Measurements from ENCODE around the gene ZNF155.
"Not testable (repeated sequence)": the region's sequence is repeated elsewhere in the genome, so short reads cannot be mapped to it uniquely, and the experiment has no call there.

The ZNF155 gene

DNA sequence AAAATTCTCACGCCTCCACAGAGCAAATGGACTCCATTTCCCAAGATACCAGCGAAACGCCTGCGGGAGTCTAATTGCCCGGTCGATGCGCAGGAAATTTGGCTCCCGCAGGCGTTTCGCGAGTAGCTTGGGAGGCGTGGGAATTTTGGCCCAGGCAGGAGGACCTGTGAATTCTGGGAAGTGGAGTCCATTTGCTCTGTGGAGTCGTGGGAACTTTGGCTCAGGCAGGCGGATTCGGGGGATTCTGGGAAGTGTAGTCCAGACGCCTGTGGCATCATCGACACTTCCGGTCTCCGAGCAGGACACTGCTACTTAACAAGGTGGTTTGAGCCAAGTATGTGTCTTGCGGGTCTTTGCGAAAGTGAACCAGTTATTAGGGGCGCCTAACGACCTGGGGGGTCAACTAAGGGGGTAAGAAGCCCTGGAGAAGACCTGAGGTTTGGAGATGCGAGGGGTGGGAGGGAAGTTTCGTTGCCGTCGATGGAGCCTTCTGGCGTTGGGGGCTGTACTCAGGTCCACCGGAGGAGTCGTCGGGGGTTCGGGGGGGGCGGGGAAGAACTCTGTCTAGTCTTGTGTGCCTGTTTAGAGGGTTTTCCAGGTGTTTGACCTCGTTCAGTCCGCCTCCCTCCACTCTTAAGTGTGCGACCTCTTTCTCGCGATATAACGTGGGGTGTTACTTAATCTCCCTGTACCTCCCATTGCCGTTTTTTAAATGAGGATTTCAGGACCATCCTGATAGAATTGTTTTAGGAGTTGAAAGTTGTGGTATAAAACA is at the start of gene ZNF155:
Gene ZNF155, plus strand, starts transcription at position 277 of the 775 bp plus-strand sequence. CDS start 4,356 bp downstream, outside the sequence.
- no peak for FAIRE-seq

DNA sequence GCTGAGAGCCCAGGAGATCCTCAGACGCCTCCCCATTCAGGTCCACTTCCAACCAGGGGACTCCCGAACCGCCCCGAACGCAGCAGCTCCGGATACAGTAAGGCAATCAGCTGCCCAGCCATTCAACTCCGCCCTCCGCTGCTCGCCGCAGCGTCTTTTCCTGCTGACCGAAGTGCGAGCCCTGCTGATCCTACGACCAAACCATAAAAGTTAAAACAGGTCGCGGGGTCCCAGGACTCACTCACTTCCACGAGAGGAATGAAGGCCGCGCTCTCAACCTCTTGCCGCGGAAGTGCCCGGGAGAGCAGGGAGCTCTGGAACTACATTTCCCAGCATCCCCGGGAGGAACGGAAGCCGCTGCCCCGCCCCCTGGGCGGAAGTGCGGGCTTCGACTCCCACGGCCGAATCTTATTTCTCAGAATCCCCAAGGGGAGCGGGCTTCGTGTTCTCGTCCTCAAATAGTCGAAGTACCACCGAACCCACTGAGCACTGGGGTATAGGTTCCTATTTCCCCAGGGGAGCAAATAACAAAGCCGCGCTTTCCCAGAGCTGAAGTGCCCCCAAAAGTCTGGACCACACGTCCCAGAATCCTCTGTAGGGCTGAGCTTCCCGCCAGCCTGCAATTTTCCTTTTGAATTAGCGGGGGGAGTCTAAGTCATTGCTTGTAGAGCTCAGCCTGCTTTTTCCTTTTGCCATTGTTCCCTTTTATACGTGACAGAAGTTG is 48.8 kb upstream of the ZNF155 start, which contains the start of gene ZNF45:
Gene ZNF45, minus strand, starts transcription at position 298 of the 724 bp plus-strand sequence. CDS start 13,097 bp downstream, outside the sequence.
- FAIRE-seq, result peak; percentile 87

DNA sequence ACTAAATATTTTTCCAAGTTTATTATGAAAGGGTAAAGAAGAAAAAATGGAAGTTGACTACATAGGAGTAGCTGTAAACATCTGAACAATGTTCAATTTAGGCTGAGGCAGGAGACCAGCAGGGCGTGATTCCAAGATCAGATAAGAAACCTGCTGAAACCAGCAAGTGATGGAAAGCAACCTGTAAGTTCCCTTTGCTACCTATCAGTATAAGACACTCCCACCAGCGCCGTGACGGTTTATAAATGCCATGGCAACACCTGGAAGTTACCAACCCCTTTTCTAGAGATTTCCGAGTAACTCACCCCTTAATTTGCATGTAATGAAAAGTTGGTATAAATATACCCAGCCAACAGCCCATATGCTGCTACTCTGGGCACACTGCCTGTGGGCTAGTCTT is 47.8 kb upstream of the ZNF155 start:
- FAIRE-seq, result no peak

DNA sequence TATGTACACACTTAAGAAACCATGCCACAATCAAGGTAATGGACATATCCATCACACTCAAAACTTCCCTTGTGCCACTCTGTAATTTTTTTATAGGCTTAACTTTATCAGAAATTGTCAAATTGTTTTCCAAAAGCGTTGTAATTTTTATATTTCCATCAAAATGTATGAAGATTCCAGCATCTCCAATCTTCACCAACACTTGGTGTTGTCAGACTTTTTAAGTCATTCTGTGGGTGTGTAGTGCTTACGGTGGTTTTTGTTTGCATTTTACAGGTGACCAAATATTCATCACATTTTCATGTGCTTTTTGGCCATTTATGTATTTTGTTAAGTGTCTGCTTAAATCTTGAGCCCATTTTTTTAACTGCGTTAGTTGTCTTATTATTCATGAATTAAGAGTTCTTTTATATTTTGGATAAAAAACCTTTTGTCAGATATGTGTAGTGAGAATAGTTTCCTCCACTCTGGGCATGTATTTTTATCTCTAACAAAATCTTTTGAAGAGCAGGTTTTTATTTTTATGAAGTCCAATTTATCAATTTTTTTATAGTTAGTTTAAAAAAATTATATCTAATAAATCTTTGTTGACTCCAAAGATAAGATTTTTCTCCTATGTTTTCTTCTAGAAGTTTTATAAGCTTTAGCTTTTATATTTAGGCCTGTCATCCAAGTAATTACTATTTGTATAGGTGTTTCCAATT is 44.3 kb upstream of the ZNF155 start:
- peak; percentile 67 for FAIRE-seq

DNA sequence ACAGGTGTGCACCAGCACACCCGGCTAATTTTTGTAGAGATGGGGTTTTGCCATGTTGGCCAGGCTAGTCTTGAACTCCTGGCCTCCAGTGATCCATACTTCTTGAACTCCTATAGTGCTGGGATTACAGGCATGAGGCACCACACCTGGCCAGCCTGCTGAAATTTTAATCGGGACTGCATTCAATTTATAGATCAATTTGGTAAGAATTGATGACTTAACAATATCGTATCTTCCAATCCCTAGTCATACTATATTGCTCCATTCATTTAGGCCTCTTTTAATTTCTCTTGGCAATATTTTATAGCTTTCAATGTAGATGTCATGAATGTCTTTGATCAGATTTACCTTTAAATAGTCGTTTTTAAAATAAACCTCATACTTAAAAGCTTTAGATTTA is 43.3 kb upstream of the ZNF155 start:
- no peak for FAIRE-seq

DNA sequence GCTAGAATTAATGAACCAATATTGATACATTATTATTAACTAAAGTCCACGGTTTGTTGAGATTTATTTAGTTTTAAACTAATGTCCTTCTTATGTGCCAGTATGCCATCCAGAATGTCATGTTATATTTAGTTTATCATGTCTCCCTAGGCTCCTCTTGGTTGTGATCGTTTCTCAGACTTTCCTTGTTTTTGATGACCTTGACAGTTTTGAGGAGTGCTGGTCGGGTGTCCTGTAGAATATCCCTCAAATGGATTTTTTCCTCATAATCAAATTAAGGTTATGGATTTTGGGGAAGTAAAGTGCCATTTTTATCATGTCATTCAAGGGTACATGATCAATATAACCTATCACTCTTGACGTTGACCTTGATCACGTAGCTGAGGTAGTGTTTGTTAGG is 42.8 kb upstream of the ZNF155 start:
- no peak for FAIRE-seq

DNA sequence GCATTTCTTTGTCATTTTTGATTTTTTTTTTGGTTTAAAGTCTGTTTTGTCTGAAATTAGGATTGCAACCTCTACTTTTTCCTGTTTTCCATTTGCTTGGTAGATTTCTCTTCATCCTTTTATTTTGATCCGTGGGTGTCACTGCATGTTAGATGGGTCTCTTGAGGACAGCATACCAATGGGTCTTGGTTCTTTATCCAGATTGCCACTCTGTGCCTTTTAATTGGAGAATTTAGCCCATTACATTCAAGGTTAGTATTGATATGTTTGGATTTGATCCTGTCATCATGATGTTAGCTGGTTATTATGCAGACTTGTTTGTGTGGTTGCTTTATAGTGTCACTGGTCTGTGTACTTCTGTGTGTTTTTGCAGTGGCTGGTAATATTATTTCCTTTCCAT is 36.6 kb upstream of the ZNF155 start:
- FAIRE-seq, result not testable (repeated sequence)

DNA sequence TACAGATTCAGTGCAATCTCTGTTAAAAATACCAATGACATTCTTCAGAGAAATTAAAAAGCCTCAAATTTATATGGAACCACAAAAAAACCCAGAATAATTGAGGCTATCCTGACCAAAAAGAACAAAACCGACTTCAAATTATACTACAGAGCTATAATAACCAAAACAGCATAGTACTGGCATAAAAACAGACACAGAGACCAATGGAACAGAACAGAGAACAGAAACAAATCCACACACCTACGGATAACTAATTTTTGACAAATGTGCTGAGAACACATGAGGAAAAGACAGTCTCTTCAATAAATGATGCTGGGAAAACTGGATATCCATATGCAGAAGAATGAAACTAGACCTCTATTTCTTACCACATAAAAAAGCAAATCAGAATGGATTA is 34.2 kb upstream of the ZNF155 start:
- FAIRE-seq, result not testable (repeated sequence)

DNA sequence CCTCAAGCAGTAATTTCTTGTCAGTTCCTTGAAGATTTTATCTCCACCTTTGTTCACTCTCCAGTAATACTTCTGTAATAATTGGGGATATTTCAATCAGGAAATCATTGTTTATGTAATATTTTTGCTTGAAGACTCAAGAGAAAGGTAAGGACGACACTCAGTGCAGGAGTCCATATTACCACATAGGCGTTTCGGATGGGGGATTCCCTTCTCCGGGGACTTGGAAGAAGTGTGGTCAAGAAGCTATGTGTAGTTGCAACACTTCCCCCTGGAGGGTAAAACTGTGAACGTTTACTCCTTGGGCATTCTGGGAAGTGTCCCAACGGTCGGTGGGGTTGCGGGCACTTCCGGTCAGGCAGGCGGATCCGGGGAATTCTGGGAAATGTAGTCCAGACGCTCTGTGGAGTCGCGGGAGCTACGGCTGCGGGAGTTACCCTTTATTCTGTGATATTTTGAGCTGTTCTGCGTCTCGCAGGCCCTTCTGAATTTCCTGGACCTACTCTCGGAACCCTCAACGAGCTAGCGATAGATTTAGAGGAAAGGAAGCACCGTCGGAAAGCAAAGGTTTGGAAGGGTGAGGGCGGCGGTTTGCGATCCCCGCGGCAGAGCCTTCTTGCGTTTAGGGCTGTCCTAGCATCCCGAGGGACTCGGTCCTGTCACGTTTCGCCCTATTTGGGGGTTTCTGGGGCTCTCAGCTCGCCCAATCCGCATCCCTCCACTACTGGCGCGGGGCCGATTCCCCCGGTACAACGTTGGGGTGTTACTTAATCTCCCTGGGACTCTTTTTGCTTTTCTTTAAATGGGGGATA is 32.9 kb upstream of the ZNF155 start, which contains the start of gene ZNF221:
Gene ZNF221, plus strand, starts transcription at position 395 of the 812 bp plus-strand sequence. CDS start 11,499 bp downstream, outside the sequence.
- FAIRE-seq, result peak; percentile 98

DNA sequence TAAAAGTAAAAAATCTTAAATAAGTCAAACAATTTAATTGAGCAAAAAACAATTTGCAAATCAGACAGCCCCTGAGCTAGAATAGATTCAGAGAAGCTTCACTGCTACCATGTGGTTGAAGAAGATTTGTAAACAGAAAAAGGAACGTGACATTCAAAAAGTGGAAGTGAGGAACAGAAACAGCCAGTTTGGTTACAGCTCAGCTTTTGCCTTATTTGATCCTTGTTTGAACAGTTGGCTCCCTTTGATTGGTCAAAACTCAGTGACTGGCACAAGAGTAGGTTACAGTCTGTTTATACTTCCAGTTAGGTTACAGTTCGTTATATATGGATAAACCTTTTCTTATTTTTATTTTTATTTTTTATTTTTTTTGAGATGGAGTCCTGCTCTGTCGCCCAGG is 27.2 kb upstream of the ZNF155 start:
- FAIRE-seq, result no peak

DNA sequence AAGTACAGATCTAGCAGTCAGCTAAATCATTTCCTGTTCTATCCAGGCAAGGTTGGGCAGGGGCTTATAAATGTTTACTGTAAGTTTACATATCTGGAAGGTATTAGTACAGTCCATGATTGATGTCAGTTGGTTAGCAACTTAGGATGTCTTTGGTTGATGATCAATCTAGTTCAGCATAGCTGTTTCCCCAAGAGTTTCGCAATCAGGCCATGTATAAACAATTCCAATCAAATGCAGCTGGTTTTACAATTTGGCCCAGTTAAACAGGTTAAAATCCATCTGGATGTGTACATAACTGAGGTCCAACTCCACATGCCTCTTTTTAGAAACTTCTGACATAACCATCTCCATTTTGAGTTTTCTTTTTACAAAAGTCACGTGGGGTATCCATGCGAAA is 26.1 kb upstream of the ZNF155 start:
- no peak for FAIRE-seq

DNA sequence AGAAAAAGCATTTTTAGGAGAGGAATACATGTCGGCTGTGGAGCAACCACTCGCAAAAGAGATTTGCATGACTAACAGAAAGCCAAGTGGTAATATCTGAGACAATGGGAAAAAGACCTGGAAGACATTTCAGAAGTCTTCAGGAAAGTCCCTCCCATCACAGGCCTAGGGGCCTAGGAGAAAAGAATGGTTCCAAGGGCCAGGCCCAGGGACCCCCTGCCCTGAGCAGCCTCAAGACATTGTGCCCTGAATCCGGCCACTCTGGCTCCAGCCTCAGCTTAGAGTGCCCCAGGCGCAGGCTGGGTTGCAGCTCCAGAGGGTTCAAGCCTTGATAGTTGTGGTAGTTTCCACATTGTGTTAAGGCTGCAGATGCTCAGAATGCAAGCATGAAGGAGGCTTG is 23.6 kb upstream of the ZNF155 start:
- FAIRE-seq, result no peak

DNA sequence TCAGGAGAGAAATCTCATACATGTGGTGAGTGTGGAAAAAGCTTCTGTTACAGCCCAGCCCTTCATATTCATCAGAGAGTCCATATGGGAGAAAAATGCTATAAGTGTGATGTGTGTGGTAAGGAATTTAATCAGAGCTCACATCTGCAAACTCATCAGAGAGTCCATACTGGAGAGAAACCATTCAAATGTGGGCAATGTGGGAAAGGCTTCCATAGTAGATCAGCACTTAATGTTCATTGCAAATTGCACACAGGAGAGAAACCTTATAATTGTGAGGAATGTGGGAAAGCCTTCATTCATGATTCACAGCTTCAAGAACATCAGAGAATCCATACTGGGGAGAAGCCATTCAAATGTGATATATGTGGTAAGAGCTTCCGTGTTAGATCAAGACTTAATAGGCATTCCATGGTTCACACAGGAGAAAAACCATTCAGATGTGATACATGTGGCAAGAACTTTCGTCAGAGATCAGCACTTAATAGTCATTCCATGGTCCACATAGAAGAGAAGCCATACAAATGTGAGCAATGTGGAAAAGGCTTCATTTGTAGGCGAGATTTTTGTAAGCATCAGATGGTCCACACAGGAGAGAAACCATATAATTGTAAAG is 17.8 kb upstream of the ZNF155 start:
- no peak for FAIRE-seq

DNA sequence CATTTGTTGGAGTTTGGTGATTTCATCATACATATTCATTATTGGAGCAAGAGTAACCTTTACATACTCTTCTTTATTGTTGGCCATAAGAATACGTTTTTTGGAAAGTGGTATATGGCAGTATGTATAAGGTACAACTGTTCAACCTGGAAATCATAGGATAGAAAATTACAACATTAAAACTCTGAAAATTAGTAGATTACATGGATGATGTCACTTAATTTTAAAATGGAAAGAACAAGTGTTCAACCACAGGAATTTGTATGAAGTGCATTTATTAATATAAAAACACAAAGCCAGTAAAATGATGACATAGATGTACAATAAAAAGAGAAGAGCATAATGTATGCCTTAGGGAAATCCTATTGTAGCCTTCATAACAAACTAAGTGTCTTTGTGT is 7.3 kb upstream of the ZNF155 start:
- FAIRE-seq, result no peak

DNA sequence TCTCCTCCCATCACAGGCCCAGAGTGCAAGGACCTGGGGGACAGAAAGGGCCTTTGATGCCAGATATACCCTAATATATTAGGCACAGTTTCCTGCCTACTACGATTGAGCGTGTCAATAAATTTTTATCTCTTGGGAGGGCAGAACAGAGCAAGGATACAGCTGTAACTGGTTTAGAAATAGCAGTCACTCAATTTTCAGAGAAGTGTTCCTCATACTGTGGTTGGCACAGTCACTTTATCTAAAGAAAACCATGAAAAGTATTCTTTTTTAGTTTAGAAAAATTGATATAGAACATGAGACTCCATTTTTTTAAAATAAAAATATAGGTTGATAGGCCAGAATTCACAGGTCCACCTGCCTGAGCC is 460 bp upstream of the ZNF155 start:
- no peak for FAIRE-seq

DNA sequence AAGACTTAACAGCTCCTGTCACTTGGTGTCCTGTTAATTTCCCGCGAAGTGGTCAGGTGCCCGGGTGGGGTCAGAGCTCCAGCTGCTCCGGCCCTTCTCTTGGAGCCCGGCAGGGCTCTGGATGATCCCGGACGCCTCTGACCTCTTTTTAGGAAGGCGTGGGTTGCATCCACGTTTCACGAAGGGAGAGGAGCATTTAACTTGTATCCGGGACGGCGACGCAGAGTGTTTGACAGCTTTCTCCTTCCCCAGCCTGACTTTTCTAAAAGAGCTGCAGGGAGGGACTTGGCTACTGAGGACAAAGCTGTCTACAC is 656 bp downstream of the ZNF155 start:
- FAIRE-seq, result no peak

DNA sequence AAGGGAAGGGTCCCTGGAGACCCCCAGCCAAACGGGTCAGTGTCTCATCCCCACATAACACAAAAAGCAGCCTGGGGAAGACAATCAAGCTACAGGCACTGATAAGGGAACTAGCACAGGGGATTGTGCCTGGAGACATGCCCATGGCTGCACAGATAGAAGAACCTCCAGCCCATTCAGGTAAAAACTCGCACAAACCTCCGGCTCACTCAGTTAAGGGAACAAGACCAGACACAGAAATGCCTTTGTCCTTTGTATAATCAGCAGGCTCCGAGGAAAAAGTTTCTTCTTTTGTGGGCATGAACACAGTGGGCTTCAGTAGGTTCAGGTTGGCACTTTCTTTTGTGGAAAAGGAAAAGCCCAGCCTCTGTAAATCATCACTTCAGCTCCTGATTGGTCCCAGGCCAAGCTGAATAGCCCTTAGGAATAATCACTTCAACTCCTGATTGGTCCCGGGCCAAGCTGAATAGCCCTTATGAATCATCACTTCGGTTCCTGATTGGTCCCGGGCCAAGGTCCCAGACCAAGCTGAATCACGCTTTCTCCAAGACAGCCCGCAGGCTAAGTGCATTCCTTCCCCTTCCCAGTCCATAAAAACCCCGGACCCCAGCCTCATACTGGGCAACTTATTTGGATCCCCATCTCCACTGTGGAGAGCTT is 13.8 kb downstream of the ZNF155 start:
- FAIRE-seq, result no peak

DNA sequence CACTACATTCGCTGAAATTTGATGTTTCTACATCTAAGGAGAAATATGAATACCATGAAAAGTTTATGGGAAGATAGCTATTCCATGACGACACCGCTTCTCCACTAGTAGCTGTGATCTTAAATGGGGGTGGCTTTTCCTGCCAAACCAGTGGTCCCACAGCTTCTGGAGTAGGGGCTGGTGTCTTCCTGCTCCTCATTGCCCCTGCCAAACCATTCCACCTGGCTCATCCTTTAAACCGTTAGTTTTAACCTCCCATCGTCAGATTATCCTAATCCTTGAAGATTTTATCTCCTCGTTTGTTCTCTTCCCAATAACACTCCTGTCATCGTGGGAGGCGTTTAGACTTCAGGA is 18.2 kb downstream of the ZNF155 start:
- no peak for FAIRE-seq

DNA sequence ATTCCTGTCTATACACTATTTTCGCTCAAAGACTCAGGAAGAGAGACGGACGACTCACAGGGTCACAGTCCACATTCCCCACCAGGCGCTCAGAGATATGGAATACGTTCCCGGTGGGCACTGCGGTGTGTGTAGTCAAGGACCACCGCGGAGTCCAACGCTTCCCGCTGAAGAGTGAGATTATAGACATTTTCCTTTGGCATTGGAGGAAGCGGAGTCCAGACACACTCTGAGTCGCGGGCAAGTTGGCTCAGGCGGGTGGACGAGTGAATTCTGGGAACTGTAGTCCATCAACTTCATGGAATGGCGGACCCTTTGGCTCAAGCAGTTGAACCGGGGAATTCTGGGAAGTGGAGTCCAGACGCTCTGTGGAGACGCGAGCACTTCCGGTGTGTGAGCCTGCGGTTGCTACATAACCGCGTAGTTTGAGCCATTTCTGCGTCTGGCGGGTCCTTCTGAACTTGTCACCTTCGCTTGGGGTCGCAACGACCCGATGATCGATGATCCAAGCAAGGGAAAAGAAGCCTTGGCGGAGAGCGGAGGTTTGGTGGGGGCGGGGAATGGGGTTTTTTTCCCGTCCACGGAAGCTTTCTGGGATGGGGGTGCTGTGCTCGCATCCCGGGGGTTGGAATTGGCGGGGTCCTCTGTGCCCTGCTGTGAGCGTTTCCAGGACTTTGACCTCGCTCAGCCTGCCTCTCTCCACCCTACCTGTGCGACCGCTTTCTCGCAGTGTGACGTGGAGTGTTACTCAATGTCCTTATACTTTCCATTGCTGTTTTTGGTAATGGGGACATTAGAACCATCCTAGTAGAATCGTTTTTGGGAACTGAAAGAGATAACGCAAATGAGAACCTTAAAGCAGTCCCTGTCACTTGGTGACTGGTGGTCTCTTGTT is 18.8 kb downstream of the ZNF155 start, which contains the start of gene ZNF230:
Gene ZNF230, plus strand, starts transcription at position 392 of the 895 bp plus-strand sequence. CDS start 4,122 bp downstream, outside the sequence.
- FAIRE-seq, result peak; percentile 97

DNA sequence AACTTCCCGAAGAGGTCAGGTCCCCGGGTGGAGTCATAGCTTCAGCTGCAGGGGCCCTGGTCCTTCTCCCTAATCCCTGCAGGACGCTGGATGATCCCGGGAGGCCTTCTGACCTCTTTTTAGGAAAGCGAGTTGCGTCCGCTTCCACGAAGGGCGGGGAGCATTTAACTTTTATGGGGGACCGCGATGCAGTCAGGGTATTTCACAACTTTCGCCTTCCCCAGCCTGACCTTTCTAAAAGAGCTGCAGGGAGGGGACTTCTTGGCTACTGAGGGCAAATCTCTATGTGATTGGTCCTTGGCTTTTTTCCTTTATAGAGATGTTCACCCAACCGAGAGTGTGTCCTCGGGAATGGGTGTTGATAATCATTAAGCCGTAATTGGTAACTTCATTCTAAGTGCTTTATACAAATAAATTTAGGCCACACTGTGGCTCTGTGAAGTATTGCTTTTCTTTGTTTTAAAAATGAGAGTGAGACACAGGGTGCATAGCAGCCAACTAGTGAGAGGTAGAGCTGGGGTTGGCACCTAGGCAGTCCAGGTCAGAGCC is 19.5 kb downstream of the ZNF155 start:
- no peak for FAIRE-seq

All from G401.6 (cell line).